ENCODE results near the gene SRPK3. TPM values are rescaled to one million over a fixed set of nuclear protein-coding genes. Genes with fewer than 3 reads are reported as not detected.

The SRPK3 gene
- total and polyA plus RNA-seq, 2 experiments from 2014 or later, result 0.15 TPM; not detected in 1

- TF ChIP-seq NANOG (IDR thresholded peaks at IDR 0.05; ENCODE audit: borderline replicate concordance), result no peak
- TF ChIP-seq EZH2phosphoT487 (IDR thresholded peaks at IDR 0.05; ENCODE audit: unreplicated experiment), result no peak
- no peak for TF ChIP-seq ZNF462 (CRISPR knock-in tag; IDR thresholded peaks at IDR 0.05)
- TF ChIP-seq STAT1 (IDR thresholded peaks at IDR 0.05; ENCODE audit: unreplicated experiment), result no peak
- no peak for TF ChIP-seq REST (IDR thresholded peaks at IDR 0.05; ENCODE audit: unreplicated experiment)
- TF ChIP-seq POLR2AphosphoS5 (IDR thresholded peaks at IDR 0.05; ENCODE audit: low read depth), result no peak
- no peak for TF ChIP-seq CTCF (conservative IDR thresholded peaks at IDR 0.05; ENCODE audit: low read depth in 2 of 2)
- TF ChIP-seq JUNB (IDR thresholded peaks at IDR 0.05; ENCODE audit: unreplicated experiment), result no peak
- no peak for TF ChIP-seq EZH2 (IDR thresholded peaks at IDR 0.05; ENCODE audit: low read depth, unreplicated experiment)
- TF ChIP-seq ZNF331 (CRISPR knock-in tag; IDR thresholded peaks at IDR 0.05; ENCODE audit: low read depth), result no peak
- TF ChIP-seq ETS1 (IDR thresholded peaks at IDR 0.05), result no peak
- no peak for TF ChIP-seq ZNF114 (CRISPR knock-in tag; IDR thresholded peaks at IDR 0.05)
- TF ChIP-seq CREB1 (CRISPR knock-in tag; IDR thresholded peaks at IDR 0.05; ENCODE audit: low read depth), result no peak
- H3K4me2 ChIP-seq, result no peak overlapping the region
- peaks cover 7% of the 10 kb centered on the region for H3K27me3 Mint-ChIP-seq (ENCODE audit: insufficient read depth, low read depth, poor library complexity)
- H3K27ac Mint-ChIP-seq, result no peak overlapping the region
- peaks cover 5% of the 10 kb centered on the region; the same call in 2 of the 3 replicates for H3K4me1 Mint-ChIP-seq
- H3F3A ChIP-seq (replicated peaks; ENCODE audit: low read depth), result no peaks in the 10 kb centered on the region
- no peaks in the 10 kb centered on the region for H3K27me3 ChIP-seq (ENCODE audit: insufficient read depth)
- H3K9me2 ChIP-seq (ENCODE audit: insufficient read depth), result no peaks in the 10 kb centered on the region
- DNase-seq (ENCODE audit: low spot score), result no peak
- H3K79me2 ChIP-seq (replicated peaks; ENCODE audit: insufficient read depth), result no peaks in the 10 kb centered on the region
- H4K20me1 ChIP-seq (replicated peaks; ENCODE audit: insufficient read depth), result no peaks in the 10 kb centered on the region
- no peaks in the 10 kb centered on the region for H3K36me3 ChIP-seq (ENCODE audit: insufficient read depth)
- H3K36me3 Mint-ChIP-seq (ENCODE audit: low read depth), result no peaks in the 10 kb centered on the region
- H3K4me1 ChIP-seq (ENCODE audit: insufficient read depth), result no peaks in the 10 kb centered on the region
- H3K4me3 ChIP-seq, result no peak overlapping the region
- no peaks in the 10 kb centered on the region for H3K9me3 Mint-ChIP-seq
- ATAC-seq, result no peak
- no peak overlapping the region for H3K4me3 Mint-ChIP-seq
- no peak overlapping the region for H2AFZ ChIP-seq
- no peak overlapping the region for H3K27ac ChIP-seq (ENCODE audit: low read depth)
Observed at GRCh38 chrX:153769865-153770600, 10.8 kb upstream of the SRPK3 start.
